Chondrocyte (in vitro differentiated cells): ENCODE measurements around the gene STXBP5L. TPM values are rescaled to one million over a fixed set of nuclear protein-coding genes. Genes with fewer than 3 reads are reported as not detected.

Experiments
- DNase-seq: peaks from one replicate; pipeline ENCODE4 v3.0.0; 2021; ENCODE audit warnings: mixed read lengths, low spot score
- H3K27ac Mint-ChIP-seq: one replicate; pipeline ENCODE4 v1.8.0; 2021; ENCODE audit warnings: mild to moderate bottlenecking, moderate library complexity, mixed read lengths; ENCODE audit not compliant: unreplicated experiment
- H3K27me3 Mint-ChIP-seq: 2 replicates; pipeline ENCODE4 v1.8.0; 2021; ENCODE audit warnings: low read depth, mixed read lengths
- H3K36me3 Mint-ChIP-seq: 2 replicates; pipeline ENCODE4 v1.8.0; 2021; ENCODE audit warnings: low read depth, mixed read lengths
- H3K4me1 Mint-ChIP-seq: 2 replicates; pipeline ENCODE4 v1.8.0; 2021; ENCODE audit warnings: low read depth, mild to moderate bottlenecking, mixed read lengths
- H3K4me3 Mint-ChIP-seq: one replicate; pipeline ENCODE4 v1.8.0; 2021; ENCODE audit warnings: mild to moderate bottlenecking, moderate library complexity, mixed read lengths; ENCODE audit not compliant: unreplicated experiment
- H3K9me3 Mint-ChIP-seq: 2 replicates; pipeline ENCODE4 v1.8.0; 2021; ENCODE audit warnings: low read depth, mixed read lengths
- long read RNA-seq: library from polyadenylated mRNA; stranded (forward); transcript quantifications from one replicate; pipeline ENCODE4 v2.0.0, GENCODE V29; 2021
- total RNA-seq: library from RNA; stranded (reverse); gene quantifications from 3 replicates; pipeline ENCODE4 v1.2.1, GENCODE V29; 2021
- TF ChIP-seq, protein P1 (sequence below): fragments of 200-600 bp; sonication (generic); IDR thresholded peaks from 2 replicates; pipeline ENCODE4 v1.5.0; 2021; ENCODE audit warnings: antibody characterized with exemption, mild to moderate bottlenecking, moderate library complexity

Gene STXBP5L
- not detected in 3 replicates for total RNA-seq
- long read RNA-seq, result 0 reads

DNA sequence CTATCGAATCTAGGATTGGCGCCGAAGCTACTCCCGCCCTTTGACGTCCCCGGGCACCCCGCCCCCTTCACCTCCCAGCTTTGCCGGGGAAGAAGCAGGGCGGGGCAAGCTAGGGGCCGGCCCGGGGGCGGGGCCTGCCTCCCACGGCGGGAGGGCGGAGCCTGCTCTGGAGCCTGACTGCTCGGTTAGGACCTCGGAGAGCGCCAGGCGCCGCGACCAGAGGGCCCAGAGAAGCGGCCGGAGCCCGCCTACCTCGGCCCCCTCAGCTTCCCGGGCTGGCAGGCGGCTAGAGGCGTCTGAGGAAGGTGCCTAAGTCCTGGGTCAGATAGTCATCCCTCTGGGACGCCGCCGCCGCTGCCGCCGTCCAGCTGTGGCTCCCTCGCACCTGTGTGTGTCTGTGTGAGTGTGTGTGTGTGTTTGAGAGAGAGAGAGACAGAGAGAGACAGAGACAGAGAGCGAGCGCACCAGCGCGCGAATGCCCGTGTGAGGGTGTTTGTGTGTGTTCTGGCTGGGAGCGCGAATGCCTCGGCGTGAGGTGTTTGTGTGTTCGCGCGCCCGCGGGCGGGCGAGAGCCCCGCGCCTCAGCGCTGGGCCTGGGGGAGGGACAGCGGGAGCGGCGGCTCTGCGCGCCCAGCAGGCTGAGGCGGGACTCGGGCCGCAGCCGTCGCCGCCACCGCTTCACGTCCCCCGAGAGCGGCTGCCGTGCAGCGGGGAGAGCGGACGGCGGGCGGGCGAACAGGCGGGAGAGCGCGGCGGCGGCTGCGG, at the start of gene STXBP5L:
STXBP5L (plus strand) TSS at position 176 of the 765 bp plus-strand sequence. CDS start 1,374 bp downstream, outside the sequence.
- DNase-seq, result peak; percentile 84
- H3K27me3 Mint-ChIP-seq, result peaks cover 50% of the 10 kb centered on the region
- no peak within 1 kb of the TSS for H3K27ac Mint-ChIP-seq
- no peaks in the 10 kb centered on the region for H3K9me3 Mint-ChIP-seq
- H3K36me3 Mint-ChIP-seq, result no peaks in the 10 kb centered on the region
- H3K4me1 Mint-ChIP-seq, result peaks cover 13% of the 10 kb centered on the region
- H3K4me3 Mint-ChIP-seq, result peak within 1 kb of the TSS; percentile 79
- TF ChIP-seq, protein P1, sequence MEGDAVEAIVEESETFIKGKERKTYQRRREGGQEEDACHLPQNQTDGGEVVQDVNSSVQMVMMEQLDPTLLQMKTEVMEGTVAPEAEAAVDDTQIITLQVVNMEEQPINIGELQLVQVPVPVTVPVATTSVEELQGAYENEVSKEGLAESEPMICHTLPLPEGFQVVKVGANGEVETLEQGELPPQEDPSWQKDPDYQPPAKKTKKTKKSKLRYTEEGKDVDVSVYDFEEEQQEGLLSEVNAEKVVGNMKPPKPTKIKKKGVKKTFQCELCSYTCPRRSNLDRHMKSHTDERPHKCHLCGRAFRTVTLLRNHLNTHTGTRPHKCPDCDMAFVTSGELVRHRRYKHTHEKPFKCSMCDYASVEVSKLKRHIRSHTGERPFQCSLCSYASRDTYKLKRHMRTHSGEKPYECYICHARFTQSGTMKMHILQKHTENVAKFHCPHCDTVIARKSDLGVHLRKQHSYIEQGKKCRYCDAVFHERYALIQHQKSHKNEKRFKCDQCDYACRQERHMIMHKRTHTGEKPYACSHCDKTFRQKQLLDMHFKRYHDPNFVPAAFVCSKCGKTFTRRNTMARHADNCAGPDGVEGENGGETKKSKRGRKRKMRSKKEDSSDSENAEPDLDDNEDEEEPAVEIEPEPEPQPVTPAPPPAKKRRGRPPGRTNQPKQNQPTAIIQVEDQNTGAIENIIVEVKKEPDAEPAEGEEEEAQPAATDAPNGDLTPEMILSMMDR, result no peak

DNA sequence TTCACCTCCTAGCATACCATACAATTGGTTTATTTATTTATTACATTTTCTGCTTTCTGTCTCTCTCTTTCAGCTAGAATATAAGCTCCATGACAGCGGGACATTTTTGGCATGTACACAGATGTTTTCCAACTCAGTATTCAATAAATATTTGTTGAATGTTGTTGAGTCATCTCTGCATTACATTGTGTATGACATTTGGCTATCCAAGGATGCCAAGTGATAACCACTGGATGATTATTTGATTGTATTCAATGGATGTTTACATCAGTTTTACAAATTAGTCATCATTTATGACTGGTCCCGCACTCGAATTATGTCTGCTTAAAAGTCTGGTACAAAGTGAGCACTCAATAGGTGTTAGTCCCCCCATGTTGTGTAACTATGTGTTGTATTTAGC, 49.5 kb upstream of the STXBP5L start:
- no peaks in the 10 kb centered on the region for H3K9me3 Mint-ChIP-seq
- no peak for DNase-seq
- TF ChIP-seq, protein P1, result no peak
- H3K4me3 Mint-ChIP-seq, result no peak overlapping the region
- no peaks in the 10 kb centered on the region for H3K36me3 Mint-ChIP-seq
- H3K27ac Mint-ChIP-seq, result no peak overlapping the region
- peaks cover 20% of the 10 kb centered on the region for H3K27me3 Mint-ChIP-seq
- peaks cover 7% of the 10 kb centered on the region for H3K4me1 Mint-ChIP-seq

DNA sequence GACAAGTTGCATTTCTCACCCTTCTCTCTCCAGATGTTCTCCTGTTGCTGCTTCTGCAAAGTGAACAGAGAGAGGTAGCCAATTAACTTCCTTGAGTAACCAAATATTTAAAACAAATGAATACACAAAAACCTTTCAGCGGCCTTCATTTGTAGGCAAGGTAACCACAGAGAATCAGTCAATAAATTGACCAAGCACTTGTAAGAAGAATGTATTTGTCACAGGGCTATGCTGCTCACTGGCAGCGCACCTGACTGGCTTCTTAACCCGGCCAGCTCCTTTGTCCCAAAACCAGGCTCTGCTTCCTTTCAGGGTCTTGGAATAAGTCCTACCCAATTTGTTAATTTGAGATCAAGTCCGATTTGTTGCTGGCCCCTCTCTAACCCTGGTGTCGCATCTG, 43.5 kb upstream of the STXBP5L start:
- TF ChIP-seq, protein P1, result no peak
- H3K4me1 Mint-ChIP-seq, result no peaks in the 10 kb centered on the region
- no peak for DNase-seq
- H3K36me3 Mint-ChIP-seq, result no peaks in the 10 kb centered on the region
- H3K4me3 Mint-ChIP-seq, result no peak overlapping the region
- no peak overlapping the region for H3K27ac Mint-ChIP-seq
- H3K9me3 Mint-ChIP-seq, result peaks cover 3% of the 10 kb centered on the region
- H3K27me3 Mint-ChIP-seq, result peaks cover 28% of the 10 kb centered on the region

DNA sequence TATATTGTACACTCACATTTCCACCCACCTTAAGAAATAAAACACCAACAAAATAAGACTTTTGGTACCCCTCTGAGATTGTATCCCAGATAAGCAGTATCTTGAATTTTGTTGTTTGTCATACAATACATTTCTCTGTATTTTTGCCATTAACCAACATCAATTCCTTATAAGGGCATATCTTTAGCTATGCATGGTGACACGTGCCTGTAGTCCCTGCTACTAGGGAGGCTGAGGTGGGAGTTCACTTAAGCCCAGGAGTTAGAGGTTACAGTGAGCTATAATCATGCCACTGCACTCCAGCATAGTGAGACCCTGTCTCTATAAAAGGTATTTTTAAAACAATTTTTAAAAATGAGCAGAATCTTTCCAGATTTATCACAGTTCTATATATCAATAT, 32.5 kb upstream of the STXBP5L start:
- no peaks in the 10 kb centered on the region for H3K36me3 Mint-ChIP-seq

DNA sequence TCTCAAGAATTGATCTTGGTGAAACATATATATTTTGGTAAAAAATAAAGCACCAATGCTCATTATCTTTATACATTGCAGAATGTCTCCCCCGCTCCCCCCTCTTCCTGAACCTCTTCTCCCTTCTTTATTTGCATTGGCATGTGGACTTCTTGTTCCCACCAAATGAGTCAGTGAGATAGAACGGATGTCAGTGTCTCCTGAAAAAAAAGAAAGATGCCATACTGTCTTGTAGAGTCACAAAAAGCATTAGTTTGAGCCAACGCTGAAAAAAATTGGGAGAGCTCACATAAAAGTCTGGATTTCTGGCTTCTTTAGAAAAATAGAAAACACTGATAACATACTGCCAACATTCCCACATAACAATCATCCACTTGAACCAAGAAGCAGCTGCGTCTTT, 32.0 kb upstream of the STXBP5L start:
- TF ChIP-seq, protein P1, result no peak
- Mint-ChIP-seq H3K27ac (no peak overlapping the region), H3K27me3 (peaks cover 22% of the 10 kb centered on the region), H3K36me3 (no peaks in the 10 kb centered on the region), H3K4me1 (peaks cover 5% of the 10 kb centered on the region), H3K4me3 (no peak overlapping the region), H3K9me3 (no peaks in the 10 kb centered on the region)
- DNase-seq, result no peak

More for the DNA sequence above, 32.5 kb upstream of the STXBP5L start:
- H3K27me3 Mint-ChIP-seq, result peaks cover 20% of the 10 kb centered on the region
- no peak overlapping the region for H3K4me3 Mint-ChIP-seq
- no peak for DNase-seq
- no peak overlapping the region for H3K27ac Mint-ChIP-seq
- no peaks in the 10 kb centered on the region for H3K9me3 Mint-ChIP-seq
- H3K4me1 Mint-ChIP-seq, result peaks cover 5% of the 10 kb centered on the region
- TF ChIP-seq, protein P1, result no peak
